NCI-H524 (cell line): ENCODE data around the gene PLSCR1.

ENCODE experiments used
- DNase-seq, 2 experiments: peaks; one replicate each; lab custom pipeline; 2025; lab: John Stamatoyannopoulos, UW

PLSCR1 gene, protein sequence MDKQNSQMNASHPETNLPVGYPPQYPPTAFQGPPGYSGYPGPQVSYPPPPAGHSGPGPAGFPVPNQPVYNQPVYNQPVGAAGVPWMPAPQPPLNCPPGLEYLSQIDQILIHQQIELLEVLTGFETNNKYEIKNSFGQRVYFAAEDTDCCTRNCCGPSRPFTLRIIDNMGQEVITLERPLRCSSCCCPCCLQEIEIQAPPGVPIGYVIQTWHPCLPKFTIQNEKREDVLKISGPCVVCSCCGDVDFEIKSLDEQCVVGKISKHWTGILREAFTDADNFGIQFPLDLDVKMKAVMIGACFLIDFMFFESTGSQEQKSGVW

DNA sequence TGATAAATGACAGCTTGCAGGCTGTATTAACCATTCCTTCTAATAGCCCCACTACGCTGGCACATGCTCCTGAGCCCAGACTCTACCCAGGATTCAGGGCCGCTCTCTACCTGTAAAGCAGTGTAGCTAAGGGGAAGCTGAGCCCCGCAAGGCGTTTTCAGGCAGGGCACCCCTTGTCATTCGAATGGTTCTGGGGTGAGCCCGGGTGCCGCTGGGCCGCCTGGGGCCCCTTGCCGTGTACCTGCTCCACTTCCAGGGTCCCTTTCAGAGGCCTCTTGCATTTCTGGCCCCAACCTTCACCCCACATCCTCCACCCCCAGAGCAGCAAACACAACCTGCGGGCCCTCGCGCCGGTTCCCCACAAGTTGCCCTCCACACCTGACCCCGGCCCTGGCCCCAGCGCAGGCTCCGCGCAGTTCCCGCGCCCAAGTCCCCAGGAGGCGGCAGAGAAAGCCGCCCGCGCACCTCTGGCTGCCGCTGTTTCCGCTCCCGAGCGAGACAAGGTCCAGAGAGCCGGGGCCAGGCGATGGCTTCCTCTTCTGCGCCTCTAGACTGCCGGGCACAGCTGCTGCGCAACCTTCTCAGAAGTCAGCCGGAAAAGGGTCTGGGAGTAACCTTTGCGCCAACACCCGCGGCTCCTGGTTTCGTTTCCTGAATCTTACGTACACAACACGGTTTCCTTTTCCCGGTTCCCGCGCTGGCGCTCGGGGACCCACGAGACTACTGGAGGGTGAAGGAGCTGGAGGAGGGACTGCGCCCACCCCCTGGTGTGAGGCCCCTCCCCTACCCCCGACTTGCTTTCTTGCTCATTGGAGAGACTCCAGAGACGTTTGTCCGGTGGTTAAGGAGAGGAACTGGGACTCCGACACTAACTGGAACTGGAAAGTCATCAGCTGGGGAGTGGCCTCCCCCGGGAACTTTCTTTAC, at the start of gene PLSCR1:
TSS of gene PLSCR1 (minus strand) at position 606 of the 927 bp plus-strand sequence. CDS start 8,055 bp downstream, outside the sequence.
- DNase-seq, result peak; percentile 91 to 94

DNA sequence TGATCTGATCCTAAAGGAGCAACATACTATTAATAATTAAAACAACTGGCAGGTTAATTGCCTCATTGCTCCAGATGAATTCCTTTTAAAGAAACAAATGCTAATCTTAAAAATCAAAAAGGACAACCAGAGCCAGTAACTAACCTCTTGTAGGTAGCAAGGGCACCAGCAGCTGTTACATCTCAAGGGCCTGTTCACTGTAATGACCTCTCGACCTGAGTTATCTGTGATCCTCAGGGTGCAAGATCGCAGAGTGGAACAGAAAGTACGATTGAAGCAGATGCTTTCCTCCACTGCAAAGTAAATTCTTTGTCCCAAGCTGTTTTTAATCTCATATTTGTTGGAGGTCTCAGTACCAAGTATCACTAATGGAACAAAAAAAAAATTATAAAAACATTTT, 49.4 kb upstream of the PLSCR1 start:
- DNase-seq, result peak; percentile 23 to 73

DNA sequence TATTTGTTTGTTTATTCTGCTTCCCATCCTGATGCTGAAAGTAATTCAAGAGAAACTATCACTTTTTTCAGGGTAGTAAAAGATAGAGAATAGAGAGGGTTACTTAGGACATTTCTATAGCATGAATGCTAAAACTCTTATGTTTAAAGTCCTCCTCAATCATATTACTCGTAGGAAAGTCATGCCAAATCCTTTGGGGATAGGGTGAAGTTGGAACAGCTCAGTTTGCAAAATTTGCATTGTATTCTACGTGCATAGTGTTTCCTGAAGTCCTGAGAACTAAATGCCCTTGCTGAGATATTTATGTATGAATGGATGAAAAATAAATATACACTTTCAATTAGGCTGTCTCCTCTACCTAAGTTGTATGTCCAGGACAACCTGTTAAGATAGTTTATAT, 46.1 kb upstream of the PLSCR1 start:
- no peak for DNase-seq

DNA sequence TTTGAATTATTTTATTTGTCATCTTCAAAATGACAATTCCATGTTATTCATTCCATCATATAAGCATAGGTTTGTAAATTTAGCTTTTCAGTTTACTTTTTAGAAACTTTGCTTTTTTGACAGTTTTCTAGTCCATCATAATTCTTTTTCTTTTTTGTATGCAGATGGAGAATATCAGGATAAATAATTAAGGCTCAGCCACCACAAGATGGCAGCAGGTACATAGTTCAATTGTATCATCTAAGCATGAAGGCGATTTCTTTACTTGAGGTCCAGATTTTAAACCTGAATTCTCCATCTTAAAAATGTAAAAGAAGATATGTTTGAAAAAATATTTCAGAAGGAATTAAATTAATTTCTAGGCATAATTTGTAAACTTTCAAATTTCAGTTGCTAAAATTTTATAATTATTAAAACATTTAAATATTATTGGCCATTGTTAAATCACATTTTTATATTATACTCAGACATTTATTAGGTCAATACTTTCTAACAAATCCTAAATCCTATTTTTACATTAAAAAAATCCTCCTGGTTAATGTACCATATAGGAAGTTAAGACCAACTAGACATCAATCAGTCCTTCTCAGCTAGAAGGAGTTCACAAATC, 45.6 kb upstream of the PLSCR1 start:
- peak; percentile 37 to 73 for DNase-seq

DNA sequence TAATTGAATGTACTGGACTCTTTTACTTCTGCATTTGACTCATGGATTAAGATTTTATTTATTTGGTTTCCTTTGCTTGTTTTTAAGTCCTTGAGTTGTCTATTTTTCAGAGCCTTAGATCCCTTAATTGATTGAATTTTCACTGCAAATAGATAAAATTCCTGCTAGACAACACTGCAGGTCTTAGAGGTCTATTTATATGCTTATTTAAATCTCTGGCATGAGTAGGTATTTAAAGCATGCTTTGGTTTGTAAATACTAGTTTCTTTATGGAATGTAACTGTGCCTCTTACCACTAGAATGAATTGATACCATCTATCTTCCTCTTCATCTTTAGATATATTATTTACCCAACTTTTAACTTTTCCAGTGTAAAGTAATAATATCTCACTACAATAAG, 40.7 kb upstream of the PLSCR1 start:
- DNase-seq, result no peak

DNA sequence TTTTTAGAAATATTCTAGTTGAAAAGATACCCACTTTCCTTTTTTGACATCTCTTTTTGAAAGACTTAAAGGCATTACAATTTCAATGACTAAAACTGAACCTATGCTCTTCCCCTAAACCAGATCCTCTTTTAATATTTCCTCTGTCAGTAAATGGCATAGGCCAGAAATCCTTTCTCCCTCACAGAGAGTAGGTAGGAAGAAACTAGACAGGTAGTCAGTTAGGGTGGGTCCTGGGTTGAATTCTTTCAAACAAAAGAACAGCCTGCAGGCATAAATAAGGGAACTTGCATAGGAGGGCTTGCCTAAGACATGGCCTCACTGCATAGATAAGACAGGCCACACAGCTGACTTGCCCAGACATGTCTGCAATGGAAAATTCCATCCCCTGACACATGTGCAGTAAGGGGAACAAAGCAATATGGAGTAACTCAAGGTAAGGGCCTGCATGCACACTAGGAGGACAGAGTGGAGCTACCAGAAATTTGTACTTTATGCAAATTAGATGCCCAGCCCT, 37.6 kb upstream of the PLSCR1 start:
- DNase-seq, result no peak

DNA sequence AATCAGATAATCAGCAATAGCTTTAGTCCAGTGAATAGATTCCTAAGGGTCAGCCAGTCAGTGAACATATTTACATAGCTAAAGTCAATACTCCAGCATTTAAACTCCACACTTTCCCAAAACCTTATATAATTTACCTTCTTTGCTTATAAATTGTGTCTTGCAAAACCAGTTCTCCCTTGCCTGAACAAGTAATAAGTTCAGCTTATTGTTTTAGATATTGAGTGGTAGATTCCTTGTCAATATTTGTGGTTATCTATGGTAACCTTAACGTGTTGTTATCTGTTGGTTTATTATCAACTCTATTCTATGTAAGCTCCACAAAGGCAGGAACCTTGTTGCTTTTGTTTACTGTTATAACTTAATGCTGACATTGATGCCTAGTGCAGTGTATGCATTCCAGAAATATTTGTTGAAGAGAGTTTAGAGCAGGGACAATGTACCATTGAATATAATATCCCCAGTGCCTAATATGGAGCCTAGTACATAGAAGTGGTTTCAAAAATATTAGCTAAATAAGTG, 36.7 kb upstream of the PLSCR1 start:
- DNase-seq, result no peak

DNA sequence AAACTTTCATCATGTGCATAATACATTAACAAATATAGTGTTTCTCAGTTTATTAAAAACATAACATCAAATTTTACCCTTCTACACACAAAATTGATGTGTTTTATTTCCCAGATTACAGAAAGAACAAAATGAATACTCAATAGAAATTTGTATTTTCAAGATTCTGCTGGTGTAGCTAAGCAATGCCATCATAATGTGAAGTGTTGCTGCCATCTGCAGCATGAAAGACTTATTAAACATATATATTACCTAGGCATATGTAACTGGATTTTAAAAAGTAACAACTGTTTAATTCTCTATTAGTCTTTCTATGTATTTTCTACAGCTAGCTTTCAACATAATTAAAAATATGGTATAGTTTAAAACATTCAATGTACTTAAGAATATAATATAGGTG, 33.3 kb upstream of the PLSCR1 start:
- DNase-seq, result peak; percentile 33 to 59

DNA sequence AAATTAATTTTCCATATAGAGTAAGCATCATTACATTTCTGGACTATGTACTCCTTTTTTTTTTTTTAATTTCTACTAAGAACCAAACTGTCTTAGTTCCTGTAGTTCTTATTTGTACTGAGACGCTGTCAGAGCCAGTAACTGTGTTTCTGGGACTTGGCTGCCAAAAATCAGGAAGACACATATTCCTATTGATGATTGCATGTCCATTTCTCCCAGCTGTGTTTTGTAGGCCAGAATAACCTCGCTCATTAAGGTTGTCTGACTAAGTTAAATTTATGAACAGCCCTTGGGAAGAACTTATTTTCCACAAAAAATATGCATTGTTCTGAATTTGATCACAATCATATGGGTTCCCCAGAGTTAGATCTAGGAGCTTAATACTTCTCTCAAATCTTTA, 31.2 kb upstream of the PLSCR1 start:
- no peak for DNase-seq

DNA sequence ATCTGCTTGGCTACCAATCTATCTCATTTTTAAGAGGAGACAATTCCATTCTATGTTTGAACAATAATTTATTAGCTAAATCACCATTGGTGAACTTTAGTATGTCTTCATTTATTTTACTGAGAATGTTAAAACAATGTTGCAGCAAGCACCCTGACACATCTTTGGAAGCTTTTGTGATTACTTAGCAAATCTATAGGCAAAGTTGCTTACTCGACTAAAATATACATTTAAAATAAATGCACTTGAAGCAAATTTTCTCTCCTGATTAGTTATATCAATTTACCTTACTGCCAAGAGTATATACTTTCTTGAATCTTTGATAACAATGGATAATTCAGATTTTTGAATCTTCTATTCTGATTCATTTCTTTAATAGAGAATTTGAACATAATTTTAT, 29.8 kb upstream of the PLSCR1 start:
- no peak for DNase-seq

DNA sequence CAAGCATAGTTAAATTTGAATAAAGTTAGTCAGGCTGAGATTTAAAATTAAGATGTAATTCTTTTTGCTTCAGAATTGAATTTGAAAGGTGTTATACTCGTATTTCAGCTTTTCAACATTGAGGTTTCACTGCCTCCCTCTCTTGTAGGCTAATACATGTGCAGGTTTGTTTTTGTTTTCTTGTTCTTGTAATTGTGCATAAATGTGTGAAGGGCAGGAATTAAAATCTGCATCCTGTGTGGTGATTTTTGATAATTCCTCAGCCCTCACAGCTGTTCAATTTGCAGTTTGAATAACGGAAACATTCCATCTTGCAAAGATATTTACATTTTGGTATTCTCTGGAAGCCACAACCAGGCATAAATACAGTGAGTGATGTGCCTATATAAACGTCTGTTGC, 24.9 kb upstream of the PLSCR1 start:
- DNase-seq, result no peak

DNA sequence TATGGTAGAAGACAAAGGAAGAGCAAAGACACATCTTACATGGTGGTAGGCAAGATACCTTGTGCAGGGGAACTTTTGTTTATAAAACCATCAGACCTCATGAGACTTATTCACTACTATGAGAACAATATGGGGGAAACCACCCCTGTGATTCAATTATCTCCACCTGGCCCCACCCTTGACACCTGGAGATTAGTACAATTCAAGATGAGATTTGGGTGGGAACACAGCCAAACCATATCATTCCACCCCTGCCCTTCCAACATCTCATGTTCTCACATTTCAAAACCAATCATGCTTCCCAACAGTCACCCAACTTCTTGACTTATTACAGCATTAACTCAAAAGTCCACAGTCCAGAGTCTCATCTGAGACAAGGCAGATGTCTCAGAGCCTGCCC, 21.7 kb upstream of the PLSCR1 start:
- DNase-seq, result peak in 1 of 2 experiments; percentile 31

DNA sequence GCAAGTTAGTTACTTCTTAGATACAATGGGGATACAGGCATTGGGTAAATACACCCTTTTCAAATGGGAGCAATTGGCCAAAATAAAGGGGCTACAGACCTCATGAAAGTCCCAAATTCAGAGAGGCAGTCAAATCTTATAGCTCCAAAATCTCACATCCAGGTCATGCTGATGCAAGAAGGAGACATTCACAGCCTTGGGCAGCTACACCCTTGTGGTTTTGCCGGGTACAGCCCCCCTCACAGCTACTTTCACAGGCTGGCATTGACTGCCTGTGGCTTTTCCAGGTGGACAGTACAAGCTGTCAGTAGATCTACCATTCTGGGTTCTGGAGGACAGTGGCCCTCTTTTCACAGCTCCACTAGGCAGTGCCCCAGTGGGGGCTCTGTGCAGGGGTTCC, 17.5 kb upstream of the PLSCR1 start:
- no peak for DNase-seq

DNA sequence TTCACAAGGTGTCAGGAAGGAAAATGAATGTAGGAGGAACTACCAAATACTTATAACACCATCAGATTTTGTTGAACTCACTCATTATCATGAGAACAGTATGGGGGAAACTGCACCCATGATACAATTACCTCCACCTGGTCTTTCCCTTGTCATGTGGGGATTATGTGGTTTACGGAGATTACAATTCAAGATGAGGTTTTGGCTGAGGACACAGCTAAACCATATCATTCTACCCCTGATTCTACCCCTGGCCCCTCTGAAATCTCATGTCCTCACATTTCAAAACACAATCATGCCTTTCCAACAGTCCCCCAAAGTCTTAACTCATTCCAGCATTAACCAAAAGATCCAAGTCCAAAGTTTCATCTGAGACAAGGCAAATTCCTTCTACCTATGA, 17.1 kb upstream of the PLSCR1 start:
- no peak for DNase-seq

DNA sequence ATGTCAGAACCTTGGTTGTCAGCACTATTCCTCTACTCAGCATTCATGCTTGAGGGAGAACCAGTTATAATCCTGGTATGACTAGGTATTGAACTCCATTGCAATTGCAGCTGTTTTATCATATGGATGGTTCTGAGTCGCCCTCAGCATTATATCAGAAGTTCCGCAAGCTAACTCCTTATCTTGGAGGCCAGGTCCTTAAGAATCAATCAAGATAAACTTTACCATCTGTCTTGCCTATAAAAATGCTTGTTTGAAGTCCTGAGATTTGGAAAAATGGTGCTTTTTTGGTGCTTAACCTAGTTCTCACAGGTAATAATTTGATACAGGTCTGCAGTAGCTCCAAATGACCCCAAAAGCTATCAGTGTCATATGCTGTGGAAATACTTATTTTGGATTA, 16.3 kb upstream of the PLSCR1 start:
- no peak for DNase-seq

DNA sequence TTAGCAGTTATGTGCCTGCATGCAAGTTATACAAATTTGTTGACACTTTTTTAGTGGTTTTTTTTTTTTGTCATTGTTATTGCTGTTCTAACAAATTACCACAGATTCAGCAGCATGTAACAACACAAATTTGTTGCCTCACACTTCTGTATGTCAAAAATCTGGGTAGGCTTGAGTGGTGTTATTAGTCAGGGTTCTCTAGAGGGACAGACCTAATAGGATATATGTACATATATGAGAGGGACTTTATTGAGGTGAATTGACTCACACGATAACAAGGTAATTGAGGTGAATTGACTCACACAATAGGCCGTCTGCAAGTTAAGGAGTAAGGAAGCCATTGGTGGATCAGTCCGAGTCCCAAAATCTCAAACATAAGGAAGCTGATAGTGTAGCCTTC, 15.0 kb upstream of the PLSCR1 start:
- DNase-seq, result no peak

DNA sequence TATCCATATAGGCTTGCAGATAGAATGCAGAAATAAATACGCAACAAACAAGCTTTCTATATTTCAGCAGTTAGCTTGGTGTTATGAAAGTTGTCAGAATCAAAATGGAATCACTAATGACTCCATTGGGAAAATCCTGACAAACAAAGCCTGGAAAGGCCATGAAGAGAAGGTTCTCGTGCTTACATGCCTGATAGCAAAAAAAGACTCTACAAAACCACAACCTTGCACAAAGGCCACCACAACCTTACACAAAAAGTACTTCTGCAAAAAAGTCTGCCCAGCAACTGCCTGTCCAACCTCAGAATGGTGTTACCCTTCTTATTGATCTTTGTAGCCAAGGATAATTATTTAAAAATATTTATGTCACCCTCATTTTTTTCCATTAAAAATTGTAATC, 14.4 kb upstream of the PLSCR1 start:
- no peak for DNase-seq

DNA sequence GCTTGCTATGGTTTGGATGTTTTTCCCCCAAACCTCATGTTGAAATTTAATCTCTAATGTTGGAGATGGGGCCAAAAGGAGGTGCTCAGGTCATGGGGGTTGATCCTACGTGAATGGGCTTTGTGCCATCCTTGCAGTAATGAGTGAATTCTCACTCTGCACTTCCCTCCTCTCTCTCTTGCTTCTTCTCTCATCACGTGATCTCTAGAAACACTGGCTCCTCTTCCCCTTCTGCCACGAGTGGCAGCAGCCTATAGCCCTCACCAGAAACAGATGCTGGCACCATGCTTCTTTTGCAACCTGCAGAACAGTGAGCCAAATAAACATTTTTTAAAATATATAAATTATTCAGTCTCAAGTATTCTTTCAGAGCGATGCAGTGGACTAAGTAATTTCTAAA, 13.3 kb upstream of the PLSCR1 start:
- peak in 1 of 2 experiments; percentile 48 for DNase-seq

DNA sequence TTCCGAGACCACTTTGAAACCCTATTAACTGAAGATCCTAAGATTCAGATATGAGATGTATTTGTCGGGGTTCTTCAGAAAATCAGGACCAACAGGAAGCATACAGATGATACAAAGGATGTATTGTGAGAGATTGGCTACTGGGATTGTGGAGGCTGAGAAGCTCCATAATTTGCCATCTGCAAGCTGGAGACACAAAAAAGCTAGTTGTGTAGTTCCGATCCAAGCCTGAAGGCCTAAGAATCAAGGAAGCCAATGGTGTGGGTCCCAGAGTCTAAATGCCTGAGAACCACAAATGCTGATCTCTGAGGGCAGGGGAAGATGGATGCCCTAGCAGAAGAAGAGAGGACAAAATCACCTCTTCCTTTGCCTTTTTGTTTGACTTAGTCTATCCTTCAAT, 10.9 kb upstream of the PLSCR1 start:
- DNase-seq, result no peak

DNA sequence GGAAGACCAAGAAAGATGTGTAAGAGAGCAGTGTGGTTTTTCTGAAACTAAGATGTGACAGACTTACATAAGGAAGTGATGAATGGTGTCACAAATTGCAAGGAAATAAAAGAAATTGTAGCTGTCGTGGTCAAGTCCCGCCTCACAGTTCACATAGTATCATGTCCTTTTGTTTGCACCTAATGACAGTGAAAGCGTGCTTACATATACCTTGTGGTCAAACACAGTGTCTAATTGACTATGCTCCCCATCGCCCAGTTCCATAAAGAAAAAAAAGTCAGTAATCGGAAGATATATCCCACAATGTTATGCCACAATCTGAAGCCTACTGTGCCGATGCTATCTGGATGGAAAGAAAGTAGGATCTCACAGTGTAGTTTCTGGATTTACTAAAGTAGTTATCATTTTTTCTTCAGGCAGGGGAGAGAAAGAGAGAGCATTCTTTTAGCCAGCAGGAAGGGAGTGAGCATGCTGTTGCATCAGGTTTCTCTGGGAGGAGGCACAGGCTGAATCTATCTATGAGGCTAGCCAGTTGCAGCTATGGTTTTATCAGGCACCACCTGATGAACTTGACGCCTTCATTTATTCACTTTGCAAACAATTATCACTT, 9.8 kb upstream of the PLSCR1 start:
- DNase-seq, result no peak

DNA sequence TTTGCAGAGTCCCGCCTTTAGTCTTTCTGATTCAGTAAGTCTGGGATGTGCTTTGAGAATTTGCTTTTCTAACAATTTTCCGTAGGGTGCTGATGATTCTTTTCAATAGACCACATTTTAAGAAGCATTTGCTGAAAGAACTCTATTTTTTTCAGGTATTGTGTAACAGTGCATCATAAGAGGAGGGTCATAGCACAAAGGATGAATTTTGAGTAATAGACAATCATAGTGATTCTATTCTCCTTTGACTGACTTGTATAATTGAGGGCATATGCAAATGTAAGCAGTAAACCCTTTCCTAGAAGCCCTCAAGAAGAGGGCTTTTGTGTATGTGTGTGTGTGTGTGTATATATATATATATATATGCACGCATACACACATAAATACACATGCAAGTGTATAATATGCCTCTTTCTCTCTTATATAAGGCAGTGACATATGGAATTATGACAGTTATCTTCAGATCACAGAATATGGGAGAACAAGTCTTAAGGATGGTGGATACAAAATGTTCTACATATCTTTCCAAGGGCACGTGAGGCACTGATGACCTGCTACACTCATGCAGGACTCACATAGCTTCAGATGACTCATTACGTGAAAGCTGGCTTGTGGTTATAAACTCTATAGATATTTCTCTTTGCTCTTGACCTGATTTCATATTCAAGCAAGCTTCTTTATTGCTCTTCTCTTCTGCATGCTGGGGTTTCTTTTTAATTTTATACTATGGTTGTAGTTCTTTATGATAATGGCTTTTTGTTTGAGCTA, 6.5 kb upstream of the PLSCR1 start:
- DNase-seq, result no peak
